Left ventricle myocardium inferior (tissue), 1 donor: Measurements from ENCODE around the gene EFCAB12. TPM values are rescaled to one million over a fixed set of nuclear protein-coding genes. Genes with fewer than 3 reads are reported as not detected.
A peak's percentile ranks its signal among the peaks of the same experiment; 100 is the strongest.

ENCODE experiments used
- DNase-seq: peaks from one replicate; pipeline ENCODE4 v3.0.0-alpha.2; 2020
- H3K27ac ChIP-seq: fragments of 200-600 bp; replicated peaks from 2 replicates; pipeline ENCODE4 v1.8.0; 2021
- H3K27me3 ChIP-seq: fragments of 200-600 bp; 2 replicates; pipeline ENCODE4 v1.8.0; 2021; ENCODE audit warnings: low read depth
- H3K36me3 ChIP-seq: fragments of 200-600 bp; 2 replicates; pipeline ENCODE4 v1.8.0; 2021
- H3K4me1 ChIP-seq: fragments of 200-600 bp; 2 replicates; pipeline ENCODE4 v1.8.0; 2021
- H3K4me3 ChIP-seq: fragments of 200-600 bp; 2 replicates; pipeline ENCODE4 v1.8.0; 2021; ENCODE audit warnings: mild to moderate bottlenecking, moderate library complexity
- H3K9me3 ChIP-seq: fragments of 200-600 bp; replicated peaks from 2 replicates; pipeline ENCODE4 v1.8.0; 2021
- intact Hi-C: fragments of 100-400 bp; cut with micrococcal nuclease; formaldehyde crosslinking; loops from one replicate; pipeline ENCODE4 v1.11.0; 2022
- total RNA-seq: library from RNA; stranded (reverse); fragmentation: NEBNext Ultra II Directional; extraction: Animal tissue kit (Norgen Biotek cat#: 25700); gene quantifications from one replicate; pipeline ENCODE4 v1.2.1, GENCODE V29; 2021
- TF ChIP-seq, protein P1 (sequence below): fragments of 200-600 bp; IDR thresholded peaks from 2 replicates; pipeline ENCODE4 v1.8.0; 2021; ENCODE audit warnings: antibody characterized with exemption, mild to moderate bottlenecking, borderline replicate concordance
- donor health status: DM: no; HTN: yes; CAD: no; lungs with severe emphysema.

Gene EFCAB12
- total RNA-seq, 1 donor from 2014 or later: not detected

DNA sequence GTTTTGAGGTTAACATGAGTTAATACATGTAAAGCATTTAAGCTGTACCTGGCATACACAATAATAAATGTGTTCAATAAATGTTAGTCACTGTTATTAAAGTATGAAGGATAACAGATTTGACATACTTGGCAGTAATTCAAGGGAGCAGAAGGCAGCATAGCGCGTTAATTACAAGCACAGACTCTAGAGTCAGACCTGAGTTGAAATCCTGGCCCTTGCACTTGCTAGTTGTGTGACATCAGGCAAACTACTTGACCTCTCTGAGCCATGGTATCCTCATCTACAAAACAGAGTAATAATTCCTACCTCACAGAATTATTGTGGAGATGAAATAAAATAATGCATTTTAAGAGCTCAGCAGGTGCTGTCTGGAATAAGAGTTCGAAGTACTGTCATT, 17.0 kb upstream of the EFCAB12 start:
- H3K27me3 ChIP-seq: no peaks in the 10 kb centered on the region
- H3K9me3 ChIP-seq: no peaks in the 10 kb centered on the region
- peaks cover 70% of the 10 kb centered on the region for H3K4me1 ChIP-seq
- TF ChIP-seq, protein P1, sequence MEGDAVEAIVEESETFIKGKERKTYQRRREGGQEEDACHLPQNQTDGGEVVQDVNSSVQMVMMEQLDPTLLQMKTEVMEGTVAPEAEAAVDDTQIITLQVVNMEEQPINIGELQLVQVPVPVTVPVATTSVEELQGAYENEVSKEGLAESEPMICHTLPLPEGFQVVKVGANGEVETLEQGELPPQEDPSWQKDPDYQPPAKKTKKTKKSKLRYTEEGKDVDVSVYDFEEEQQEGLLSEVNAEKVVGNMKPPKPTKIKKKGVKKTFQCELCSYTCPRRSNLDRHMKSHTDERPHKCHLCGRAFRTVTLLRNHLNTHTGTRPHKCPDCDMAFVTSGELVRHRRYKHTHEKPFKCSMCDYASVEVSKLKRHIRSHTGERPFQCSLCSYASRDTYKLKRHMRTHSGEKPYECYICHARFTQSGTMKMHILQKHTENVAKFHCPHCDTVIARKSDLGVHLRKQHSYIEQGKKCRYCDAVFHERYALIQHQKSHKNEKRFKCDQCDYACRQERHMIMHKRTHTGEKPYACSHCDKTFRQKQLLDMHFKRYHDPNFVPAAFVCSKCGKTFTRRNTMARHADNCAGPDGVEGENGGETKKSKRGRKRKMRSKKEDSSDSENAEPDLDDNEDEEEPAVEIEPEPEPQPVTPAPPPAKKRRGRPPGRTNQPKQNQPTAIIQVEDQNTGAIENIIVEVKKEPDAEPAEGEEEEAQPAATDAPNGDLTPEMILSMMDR: no peak
- H3K36me3 ChIP-seq: no peaks in the 10 kb centered on the region
- H3K4me3 ChIP-seq: no peak overlapping the region
- H3K27ac ChIP-seq: no peak overlapping the region
- DNase-seq: no peak
- intact Hi-C loops: no loop called here

GRCh38 chr3:129442947-129443346, 14.5 kb upstream of the EFCAB12 start:
- Histone ChIP-seq H3K4me1 (peaks cover 78% of the 10 kb centered on the region), H3K9me3 (no peaks in the 10 kb centered on the region), H3K36me3 (peaks cover 1% of the 10 kb centered on the region), H3K27ac (peak overlapping the region; percentile 94), H3K27me3 (no peaks in the 10 kb centered on the region), H3K4me3 (no peak overlapping the region)
- intact Hi-C loops: no loop called here
- DNase-seq: no peak
- TF ChIP-seq, protein P1: no peak

GRCh38 chr3:129442486-129442885, 14.1 kb upstream of the EFCAB12 start:
- no peak for DNase-seq
- intact Hi-C loops: no loop called here
- H3K27me3 ChIP-seq: no peaks in the 10 kb centered on the region
- H3K27ac ChIP-seq: peak overlapping the region; percentile 94
- peak overlapping the region; percentile 88 for H3K4me3 ChIP-seq
- TF ChIP-seq, protein P1: no peak
- H3K9me3 ChIP-seq: no peaks in the 10 kb centered on the region
- peaks cover 82% of the 10 kb centered on the region for H3K4me1 ChIP-seq
- H3K36me3 ChIP-seq: peaks cover 6% of the 10 kb centered on the region

- intact Hi-C loops: no loop called here
- no peaks in the 10 kb centered on the region for H3K9me3 ChIP-seq
- DNase-seq: no peak
- H3K27me3 ChIP-seq: no peaks in the 10 kb centered on the region
- H3K27ac ChIP-seq: peak overlapping the region; percentile 94
- TF ChIP-seq, protein P1: no peak
- H3K36me3 ChIP-seq: peaks cover 13% of the 10 kb centered on the region
- H3K4me1 ChIP-seq: peaks cover 81% of the 10 kb centered on the region
- peak overlapping the region; percentile 88 for H3K4me3 ChIP-seq
Measured at GRCh38 chr3:129441782-129442181, 13.3 kb upstream of the EFCAB12 start.

GRCh38 chr3:129441215-129441614, 12.8 kb upstream of the EFCAB12 start:
- intact Hi-C loops: no loop called here
- Histone ChIP-seq H3K4me3 (peak overlapping the region; percentile 88), H3K4me1 (peaks cover 85% of the 10 kb centered on the region), H3K36me3 (peaks cover 19% of the 10 kb centered on the region), H3K27ac (peak overlapping the region; percentile 94), H3K9me3 (no peaks in the 10 kb centered on the region), H3K27me3 (no peaks in the 10 kb centered on the region)
- no peak for DNase-seq
- TF ChIP-seq, protein P1: no peak

- Histone ChIP-seq H3K4me1 (peaks cover 89% of the 10 kb centered on the region), H3K27ac (peak overlapping the region; percentile 94), H3K4me3 (peak overlapping the region; percentile 88), H3K36me3 (peaks cover 24% of the 10 kb centered on the region), H3K27me3 (no peaks in the 10 kb centered on the region), H3K9me3 (no peaks in the 10 kb centered on the region)
- TF ChIP-seq, protein P1: no peak
- intact Hi-C loops: no loop called here
- DNase-seq: no peak
Measured at GRCh38 chr3:129440618-129441190, 12.3 kb upstream of the EFCAB12 start.
